A673 (cell line): Measurements from ENCODE around the gene STAB2.

Source experiments
- CTCF ChIP-seq: fragments of 300-800, 200-600 bp; sonication (generic); conservative IDR thresholded peaks from 2 replicates; pipeline ENCODE4 v1.5.1; 2017; ENCODE audit warnings: low read depth, mild to moderate bottlenecking, antibody characterized with exemption, low read length, moderate library complexity, mixed read lengths
- EZH2 ChIP-seq: fragments of 200-600 bp; sonication (generic); IDR thresholded peaks from 2 replicates; pipeline ENCODE4 v1.6.1; 2017; ENCODE audit warnings: borderline replicate concordance, low read depth, mild to moderate bottlenecking, mixed read lengths, antibody characterized with exemption, low read length; ENCODE audit not compliant: poor library complexity, severe bottlenecking

GRCh38 chr12:103640831-103641230 is 53.8 kb downstream of the STAB2 start:
- no peak for TF ChIP-seq CTCF
- TF ChIP-seq EZH2, result no peak
